ENCODE results near the gene EXOC2. TPM values are rescaled to one million over a fixed set of nuclear protein-coding genes. Genes with fewer than 3 reads are reported as not detected.

Gene EXOC2
- total RNA-seq, 4 donors from 2014 or later: 10.3 to 23.9 (median 19.1) TPM

GRCh38 chr6:558959-559358 is 134.0 kb downstream of the EXOC2 start:
- TF ChIP-seq POLR2A (IDR thresholded peaks at IDR 0.05): no peak
- TF ChIP-seq CTCF (IDR thresholded peaks at IDR 0.05): no peak
- Histone ChIP-seq H3K27ac (no peak overlapping the region), H3K36me3 (peaks cover 0 to 33% (median 0%) of the 10 kb centered on the region in 3 donors), H3K27me3 (no peaks in the 10 kb centered on the region), H3K4me3 (no peak overlapping the region), H3K9me3 (no peaks in the 10 kb centered on the region), H3K4me1 (peaks cover 0 to 3% (median 0%) of the 10 kb centered on the region in 4 donors)
- DNase-seq: no peak

GRCh38 chr6:558089-558488 is 134.8 kb downstream of the EXOC2 start:
- no peaks in the 10 kb centered on the region for H3K27me3 ChIP-seq
- H3K27ac ChIP-seq: no peak overlapping the region
- H3K4me1 ChIP-seq: peaks cover 0 to 3% (median 0%) of the 10 kb centered on the region in 4 donors
- no peak for DNase-seq
- TF ChIP-seq POLR2A (IDR thresholded peaks at IDR 0.05) (no peak), CTCF (IDR thresholded peaks at IDR 0.05) (peak in 3 of 6 experiments; percentile 4 to 22 (median 20))
- peaks cover 0 to 39% (median 0%) of the 10 kb centered on the region in 3 donors for H3K36me3 ChIP-seq
- no peaks in the 10 kb centered on the region for H3K9me3 ChIP-seq
- H3K4me3 ChIP-seq: no peak overlapping the region

GRCh38 chr6:551829-552350 is 141.0 kb downstream of the EXOC2 start:
- TF ChIP-seq CTCF (IDR thresholded peaks at IDR 0.05) (no peak), POLR2A (IDR thresholded peaks at IDR 0.05) (no peak)
- H3K9me3 ChIP-seq: no peaks in the 10 kb centered on the region
- peaks cover 0 to 46% (median 0%) of the 10 kb centered on the region in 3 donors for H3K36me3 ChIP-seq
- no peak overlapping the region for H3K4me3 ChIP-seq
- no peak overlapping the region for H3K27ac ChIP-seq
- H3K4me1 ChIP-seq: no peaks in the 10 kb centered on the region
- H3K27me3 ChIP-seq: no peaks in the 10 kb centered on the region
- DNase-seq: no peak

GRCh38 chr6:551405-551804 is 141.5 kb downstream of the EXOC2 start:
- DNase-seq: no peak
- no peaks in the 10 kb centered on the region for H3K9me3 ChIP-seq
- H3K4me1 ChIP-seq: no peaks in the 10 kb centered on the region
- H3K27me3 ChIP-seq: no peaks in the 10 kb centered on the region
- TF ChIP-seq POLR2A (IDR thresholded peaks at IDR 0.05): no peak
- peak in 1 of 6 experiments; percentile 14 for TF ChIP-seq CTCF (IDR thresholded peaks at IDR 0.05)
- H3K4me3 ChIP-seq: no peak overlapping the region
- no peak overlapping the region for H3K27ac ChIP-seq
- H3K36me3 ChIP-seq: peaks cover 0 to 45% (median 0%) of the 10 kb centered on the region in 3 donors

- H3K4me1 ChIP-seq: no peaks in the 10 kb centered on the region
- H3K27me3 ChIP-seq: no peaks in the 10 kb centered on the region
- no peak overlapping the region for H3K27ac ChIP-seq
- H3K4me3 ChIP-seq: no peak overlapping the region
- H3K9me3 ChIP-seq: no peaks in the 10 kb centered on the region
- no peak for DNase-seq
- peaks cover 0 to 32% (median 0%) of the 10 kb centered on the region in 3 donors for H3K36me3 ChIP-seq
- TF ChIP-seq CTCF (IDR thresholded peaks at IDR 0.05) (no peak), POLR2A (IDR thresholded peaks at IDR 0.05) (no peak)
Measured at GRCh38 chr6:549906-550305, 143.0 kb downstream of the EXOC2 start.

GRCh38 chr6:548517-548916 is 144.4 kb downstream of the EXOC2 start:
- H3K36me3 ChIP-seq: peaks cover 0 to 27% (median 0%) of the 10 kb centered on the region in 3 donors
- H3K27me3 ChIP-seq: no peaks in the 10 kb centered on the region
- DNase-seq: no peak
- no peaks in the 10 kb centered on the region for H3K9me3 ChIP-seq
- TF ChIP-seq CTCF (IDR thresholded peaks at IDR 0.05) (no peak), POLR2A (IDR thresholded peaks at IDR 0.05) (no peak)
- no peak overlapping the region for H3K27ac ChIP-seq
- no peaks in the 10 kb centered on the region for H3K4me1 ChIP-seq
- no peak overlapping the region for H3K4me3 ChIP-seq

All from Peyer's patch (tissue), 4 donors.